D721Med (cell line): Measurements from ENCODE around the gene STMN3.
"Not testable (repeated sequence)": the region's sequence is repeated elsewhere in the genome, so short reads cannot be mapped to it uniquely, and the experiment has no call there.

ENCODE experiments used
- DNase-seq: peaks from one replicate; pipeline ENCODE4 v3.0.0; 2011; ENCODE audit warnings: low spot score; ENCODE audit not compliant: insufficient read length
- FAIRE-seq: peaks from 2 replicates; lab custom pipeline; 2011; peaks lifted over from hg19 to GRCh38; lab: Jason Lieb, UNC
- CTCF ChIP-seq: IDR thresholded peaks from 2 replicates; pipeline ENCODE4 v1.5.1; 2012; ENCODE audit warnings: mild to moderate bottlenecking, control low read depth; ENCODE audit not compliant: insufficient read depth; ENCODE audit errors: missing control alignments

The STMN3 gene

GRCh38 chr20:63620991-63621390 lies 32.2 kb downstream of the STMN3 start:
- DNase-seq = no peak
- TF ChIP-seq CTCF = no peak
- no peak for FAIRE-seq

- DNase-seq (no peak), FAIRE-seq (no peak)
- TF ChIP-seq CTCF = no peak
Measured at GRCh38 chr20:63619505-63619904, 33.7 kb downstream of the STMN3 start.

- no peak for TF ChIP-seq CTCF
- DNase-seq (no peak), FAIRE-seq (no peak)
Measured at GRCh38 chr20:63619086-63619485, 34.1 kb downstream of the STMN3 start.

- TF ChIP-seq CTCF = no peak
- FAIRE-seq = no peak
- DNase-seq = no peak
Measured at GRCh38 chr20:63618291-63618980, 34.8 kb downstream of the STMN3 start.

- TF ChIP-seq CTCF = no peak
- no peak for DNase-seq
- FAIRE-seq = no peak
Measured at GRCh38 chr20:63617876-63618265, 35.4 kb downstream of the STMN3 start.

GRCh38 chr20:63617092-63617875 lies 35.9 kb downstream of the STMN3 start:
- FAIRE-seq = no peak
- TF ChIP-seq CTCF = no peak
- DNase-seq = no peak

GRCh38 chr20:63613863-63614594 lies 39.2 kb downstream of the STMN3 start:
- FAIRE-seq, DNase-seq: not testable (repeated sequence)
